Fibroblast of skin of back (primary cell): ENCODE data around the gene PCNX2.
A peak's percentile ranks its signal among the peaks of the same experiment; 100 is the strongest.

Experiments
- DNase-seq: peaks from one replicate; pipeline ENCODE4 v3.0.0-alpha.2; 2013

PCNX2 gene

GRCh38 chr1:232983375-232983774, 312.1 kb downstream of the PCNX2 start:
- no peak for DNase-seq

GRCh38 chr1:232982238-232982944, 313.1 kb downstream of the PCNX2 start:
- peak; percentile 22 for DNase-seq

DNA sequence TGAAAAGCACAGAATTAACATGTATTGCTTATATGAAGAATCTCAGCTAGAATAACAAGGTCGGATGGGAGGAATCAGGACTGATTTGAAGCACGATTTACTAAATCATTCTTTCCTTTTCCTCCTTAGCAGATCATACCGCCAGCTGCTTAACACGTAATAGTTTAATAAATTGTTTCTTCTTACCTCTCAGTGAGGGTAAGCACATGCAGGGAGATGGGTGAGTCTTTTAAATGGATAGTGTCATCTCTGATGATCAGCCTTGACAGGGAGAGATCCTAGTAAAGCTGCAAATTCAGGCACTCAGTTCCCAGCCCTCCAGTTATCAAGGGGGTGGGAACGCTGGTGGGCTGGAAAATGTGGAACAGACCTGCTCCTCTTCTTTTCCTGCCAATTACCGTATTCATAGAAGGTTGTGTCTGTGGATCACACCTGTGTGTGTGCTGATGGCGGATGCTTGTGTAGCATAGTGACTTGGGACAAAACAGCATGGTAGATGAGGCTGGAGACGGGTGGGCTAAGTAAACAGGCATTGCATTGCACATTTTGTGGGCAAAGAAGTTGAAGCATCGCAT, 314.5 kb downstream of the PCNX2 start:
- no peak for DNase-seq

DNA sequence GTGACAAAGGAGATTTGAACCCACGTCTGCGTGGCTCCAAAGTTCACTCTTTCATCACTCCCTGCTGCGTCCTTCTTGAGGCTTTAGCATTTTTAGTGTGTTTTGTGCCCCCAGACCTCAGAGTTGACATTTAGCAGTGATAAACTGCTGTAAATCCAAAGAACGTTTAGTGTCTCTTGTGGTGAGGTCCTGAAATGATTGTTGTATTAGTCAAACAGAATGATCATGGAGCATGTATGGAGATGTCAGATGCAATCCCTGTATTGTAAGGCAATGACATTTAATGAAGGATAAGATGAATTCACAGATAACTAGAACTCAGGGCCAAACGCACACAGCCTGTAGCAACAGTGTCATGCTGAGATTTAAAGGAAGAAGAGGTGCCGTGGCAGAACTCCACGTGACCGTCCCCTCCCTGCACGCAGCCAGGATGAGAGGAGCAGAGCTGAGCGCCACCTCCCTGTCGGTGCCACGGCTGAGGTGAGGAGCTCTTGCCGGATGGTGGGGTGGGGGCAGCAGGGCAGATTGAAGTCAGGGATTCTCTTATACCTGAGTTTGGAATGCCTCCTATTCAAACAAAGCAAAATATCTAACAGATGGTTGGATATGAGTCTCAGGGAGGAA, 315.1 kb downstream of the PCNX2 start:
- no peak for DNase-seq

DNA sequence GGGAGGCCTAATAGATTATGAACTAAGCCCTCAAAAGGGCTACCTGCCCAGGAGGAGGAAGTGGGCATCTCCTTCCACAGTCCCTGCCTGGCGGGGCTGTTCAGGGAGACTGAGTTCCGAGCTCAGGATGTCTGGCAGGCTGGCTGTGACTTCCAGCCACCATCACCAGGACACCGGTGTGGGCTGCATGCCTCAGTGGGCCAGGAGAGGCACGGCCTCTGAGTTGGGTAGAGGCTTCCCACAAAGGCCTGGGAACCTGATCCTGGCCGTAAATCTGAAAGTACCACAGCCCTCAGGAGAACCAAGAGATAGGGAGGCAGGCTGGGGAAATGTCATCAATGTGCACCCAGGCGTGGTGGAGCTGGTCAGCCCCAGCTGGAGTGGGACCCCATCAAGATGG, 316.0 kb downstream of the PCNX2 start:
- DNase-seq = no peak

DNA sequence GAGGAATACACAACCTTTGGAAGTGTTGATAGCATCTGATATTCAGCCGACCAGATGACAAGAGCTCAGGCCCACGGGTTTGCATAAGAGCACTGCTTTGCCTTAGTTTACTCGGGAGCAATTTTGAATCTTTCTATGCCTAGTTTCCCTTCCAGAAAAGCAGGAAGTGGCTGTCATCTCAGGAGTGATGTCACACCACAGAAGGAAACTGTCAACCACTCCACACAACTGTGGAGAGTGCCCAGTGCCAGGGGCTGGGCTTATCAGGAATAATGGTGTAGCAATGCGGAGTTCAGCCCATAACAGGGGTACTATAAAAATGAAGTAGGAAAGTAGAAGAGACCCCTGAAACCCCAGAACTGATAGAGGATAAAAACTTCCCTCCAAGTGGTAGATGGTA, 316.7 kb downstream of the PCNX2 start:
- no peak for DNase-seq

GRCh38 chr1:232978091-232978634, 317.4 kb downstream of the PCNX2 start:
- no peak for DNase-seq

DNA sequence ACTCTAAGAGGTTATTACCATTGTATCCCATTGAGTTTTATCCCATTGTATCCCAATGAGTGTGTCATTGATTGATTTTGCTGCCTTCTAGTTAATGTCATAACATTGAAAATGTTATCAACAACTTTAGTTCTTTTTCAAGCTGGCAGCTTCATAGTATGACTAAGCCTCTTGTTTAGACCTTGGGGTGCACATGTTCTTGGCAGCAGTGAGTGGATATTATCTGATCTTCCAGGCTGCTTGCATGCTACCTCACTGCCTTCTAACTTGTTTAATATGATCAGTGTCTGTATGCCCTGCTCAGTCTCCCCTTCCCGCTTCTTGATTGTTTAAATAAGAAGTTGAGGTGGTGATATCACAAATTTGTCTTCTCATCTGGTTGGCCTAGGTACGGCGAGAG, 320.6 kb downstream of the PCNX2 start:
- DNase-seq = no peak

DNA sequence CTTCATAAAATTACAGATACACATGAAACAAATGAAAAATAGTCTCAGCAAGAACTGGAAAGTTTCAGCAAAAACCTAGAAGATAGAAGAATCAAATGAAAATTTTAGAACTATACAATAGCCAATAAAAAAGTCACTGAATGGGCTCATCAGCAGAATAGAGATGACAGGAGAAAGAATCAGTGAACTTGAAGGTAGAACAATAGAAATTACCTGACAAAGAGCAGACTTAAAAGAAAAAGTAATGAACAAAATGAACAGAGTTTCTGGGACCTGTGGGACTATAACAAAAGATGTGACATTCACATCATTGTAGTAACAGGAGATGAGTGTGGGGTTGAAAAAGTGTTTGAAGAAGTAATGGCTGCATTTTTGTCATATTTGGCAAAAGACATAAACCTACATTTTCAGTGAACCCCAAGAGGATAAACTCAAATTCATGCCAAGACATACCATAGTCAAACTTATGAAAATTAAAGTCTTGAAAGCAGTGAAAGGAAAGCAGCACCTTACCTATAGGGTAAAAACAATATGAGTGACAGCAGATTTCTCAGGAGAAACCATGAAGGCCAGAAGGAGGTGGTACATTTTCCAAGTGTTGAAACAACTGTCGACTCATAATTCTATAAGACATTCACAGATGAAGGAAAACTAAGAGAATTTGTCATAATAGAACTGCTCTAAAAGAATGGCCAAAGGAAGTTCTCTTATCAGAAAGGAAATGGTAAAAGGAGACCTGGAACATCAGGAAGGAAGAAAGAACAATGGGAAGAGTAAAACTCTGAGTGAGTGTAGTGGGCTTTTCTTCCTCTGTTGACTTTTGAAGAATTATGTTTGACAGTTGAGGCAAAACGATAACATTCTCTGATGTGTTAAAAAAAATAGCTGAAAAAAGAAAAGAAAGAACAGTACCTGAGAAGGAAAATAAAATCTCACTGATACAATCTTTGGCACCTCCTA, 321.6 kb downstream of the PCNX2 start:
- DNase-seq = no peak

- no peak for DNase-seq
These were observed 325.0 kb downstream of the PCNX2 start for GRCh38 chr1:232970508-232970907.

DNA sequence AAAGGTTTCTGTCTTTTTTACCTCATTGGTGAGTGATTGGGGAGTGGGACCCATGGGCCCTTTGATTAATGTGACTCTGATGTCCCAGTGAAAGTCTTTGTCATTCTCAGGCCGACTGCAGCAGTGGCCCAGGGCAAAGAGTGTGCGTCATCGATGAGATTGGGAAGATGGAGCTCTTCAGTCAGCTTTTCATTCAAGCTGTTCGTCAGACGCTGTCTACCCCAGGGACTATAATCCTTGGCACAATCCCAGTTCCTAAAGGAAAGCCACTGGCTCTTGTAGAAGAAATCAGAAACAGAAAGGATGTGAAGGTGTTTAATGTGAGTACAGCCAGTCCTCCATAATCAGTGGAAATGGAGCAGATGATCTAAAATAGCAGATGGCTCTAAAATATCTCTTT, 325.7 kb downstream of the PCNX2 start:
- no peak for DNase-seq

DNA sequence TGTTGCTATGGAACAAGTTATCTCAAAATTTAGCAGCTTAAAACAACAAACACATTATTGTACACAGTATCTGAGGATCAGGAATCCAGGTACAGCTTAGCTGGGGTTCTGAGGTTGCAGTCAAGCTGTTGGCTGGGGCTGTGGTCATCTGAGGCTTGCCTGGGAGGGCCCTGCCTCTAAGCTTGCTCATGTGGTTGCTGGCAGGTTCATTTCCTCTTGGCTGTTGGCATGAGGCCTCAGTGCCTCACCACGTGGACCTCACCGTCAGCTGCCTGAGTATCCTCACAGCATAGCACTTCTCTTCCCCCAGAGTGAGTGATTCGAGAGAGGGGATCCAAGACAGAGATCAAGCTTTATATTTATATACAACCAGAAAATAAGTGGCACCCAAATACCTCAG, 326.6 kb downstream of the PCNX2 start:
- no peak for DNase-seq

GRCh38 chr1:232968391-232968790, 327.1 kb downstream of the PCNX2 start:
- DNase-seq = no peak

DNA sequence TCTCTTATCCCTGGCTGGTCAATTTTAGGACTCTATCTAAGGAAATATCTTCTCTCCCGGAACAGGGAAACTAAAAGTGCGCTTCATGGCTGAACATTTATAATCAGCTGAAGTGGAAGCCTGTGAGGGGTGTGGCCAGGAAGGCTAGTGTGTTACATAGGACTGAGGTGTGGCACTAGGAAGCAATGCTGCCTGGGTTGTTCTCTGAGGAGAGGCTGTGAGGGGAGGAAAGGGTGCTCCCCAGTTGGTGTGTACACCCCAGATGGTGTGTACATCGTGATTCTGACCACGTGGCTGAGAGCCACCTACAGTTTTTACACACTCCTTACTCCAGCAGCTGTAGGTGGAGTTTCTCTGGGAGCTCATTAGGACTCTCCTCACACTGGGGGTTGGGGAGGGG, 328.9 kb downstream of the PCNX2 start:
- DNase-seq = no peak

- DNase-seq = no peak
These were observed 329.7 kb downstream of the PCNX2 start for GRCh38 chr1:232965912-232966217.

DNA sequence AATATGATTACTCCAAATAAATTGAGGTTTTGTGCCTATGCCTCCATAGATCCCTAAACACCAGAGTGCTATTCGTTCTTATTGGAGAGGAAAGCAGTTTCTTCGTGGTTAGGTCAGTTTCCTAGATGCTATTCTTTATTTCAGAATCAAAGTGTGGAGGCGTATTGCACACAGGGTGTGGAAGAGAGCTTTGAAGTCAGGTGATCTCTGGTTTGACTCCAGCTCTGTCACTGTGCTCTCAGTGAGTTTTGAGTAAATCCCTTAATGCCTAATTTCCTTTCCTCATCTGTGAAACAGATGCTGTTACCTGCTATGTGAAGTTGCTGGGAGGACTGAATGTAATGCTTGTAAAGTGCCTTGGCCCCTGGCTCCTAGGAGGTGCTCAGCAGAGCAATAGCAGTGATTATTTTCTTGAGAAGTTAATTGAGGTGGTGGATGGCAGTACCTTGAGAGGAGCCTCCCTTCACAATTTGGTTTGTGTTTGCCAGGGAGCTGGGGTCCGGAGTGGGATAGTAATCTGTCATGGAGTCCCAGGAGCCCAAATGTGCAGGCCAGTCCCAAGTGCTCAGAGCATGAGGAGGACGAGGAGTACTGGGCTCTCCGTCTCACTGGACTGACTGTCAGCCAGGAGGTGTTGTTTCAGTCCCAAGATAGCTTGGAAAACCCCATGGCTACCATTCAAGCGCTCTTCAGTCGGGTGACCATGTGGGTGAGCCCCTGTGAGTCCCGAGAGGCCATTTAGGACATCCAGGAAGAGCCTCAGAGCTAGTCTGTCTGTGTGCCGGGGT, 330.2 kb downstream of the PCNX2 start:
- no peak for DNase-seq

- DNase-seq = no peak
These were observed 330.9 kb downstream of the PCNX2 start for GRCh38 chr1:232964601-232965000.

- DNase-seq = peak; percentile 20
These were observed 332.5 kb downstream of the PCNX2 start for GRCh38 chr1:232962761-232963745.

DNA sequence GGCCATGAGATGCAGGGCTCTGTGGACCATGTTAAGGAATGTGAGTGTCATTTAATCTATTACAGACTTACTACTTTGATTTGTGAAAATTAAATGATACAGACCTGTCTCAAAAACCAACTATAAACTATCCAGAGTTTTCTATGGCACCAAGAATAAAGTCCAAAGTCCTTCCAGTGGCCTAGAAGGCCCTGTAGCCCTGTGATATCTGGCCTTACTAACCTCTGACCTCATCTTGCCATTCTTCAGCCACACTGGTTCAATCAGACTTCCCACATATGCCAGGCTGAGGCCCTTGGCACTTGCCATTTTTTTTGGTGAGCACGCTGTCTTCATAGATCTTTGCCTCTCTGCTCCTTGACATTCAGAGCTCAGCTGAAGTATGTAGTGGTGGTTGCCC, 337.5 kb downstream of the PCNX2 start:
- no peak for DNase-seq

- no peak for DNase-seq
These were observed 339.4 kb downstream of the PCNX2 start for GRCh38 chr1:232956081-232956480.
